GM04504 (cell line): Measurements from ENCODE around the gene MCM9.
"Not testable (repeated sequence)": the region's sequence is repeated elsewhere in the genome, so short reads cannot be mapped to it uniquely, and the experiment has no call there.

Experiments
- DNase-seq: peaks from one replicate; pipeline ENCODE4 v3.0.0-alpha.2; 2012; ENCODE audit warnings: low read depth

MCM9 gene

GRCh38 chr6:118765316-118765715, 169.6 kb downstream of the MCM9 start:
- DNase-seq, result not testable (repeated sequence)

GRCh38 chr6:118764766-118765165, 170.2 kb downstream of the MCM9 start:
- DNase-seq, result no peak
